GM21515 (cell line): ENCODE data around the gene PDIK1L.
"Not testable (repeated sequence)": the region's sequence is repeated elsewhere in the genome, so short reads cannot be mapped to it uniquely, and the experiment has no call there.

Experiments used
- ATAC-seq: cut with Tn5 transposase; IDR thresholded peaks from one replicate; pipeline ENCODE4 v1.9.1; 2021; ENCODE audit not compliant: unreplicated experiment

Gene PDIK1L

GRCh38 chr1:26089125-26089524 is 22.5 kb upstream of the PDIK1L start:
- no peak for ATAC-seq

GRCh38 chr1:26090893-26091292 is 20.7 kb upstream of the PDIK1L start:
- ATAC-seq = no peak

GRCh38 chr1:26092422-26092821 is 19.2 kb upstream of the PDIK1L start:
- ATAC-seq = no peak

GRCh38 chr1:26093569-26093968 is 18.1 kb upstream of the PDIK1L start:
- ATAC-seq = not testable (repeated sequence)

- no peak for ATAC-seq
Measured at GRCh38 chr1:26094076-26094669, 17.5 kb upstream of the PDIK1L start.

- ATAC-seq = no peak
Measured at GRCh38 chr1:26094677-26095383, 16.8 kb upstream of the PDIK1L start.

- no peak for ATAC-seq
Measured at GRCh38 chr1:26096471-26096870, 15.2 kb upstream of the PDIK1L start.

GRCh38 chr1:26097696-26098095 is 13.9 kb upstream of the PDIK1L start:
- no peak for ATAC-seq

- no peak for ATAC-seq
Measured at GRCh38 chr1:26098602-26099001, 13.0 kb upstream of the PDIK1L start.

- no peak for ATAC-seq
Measured at GRCh38 chr1:26099780-26100179, 11.8 kb upstream of the PDIK1L start.

- not testable (repeated sequence) for ATAC-seq
Measured at GRCh38 chr1:26100204-26100603, 11.4 kb upstream of the PDIK1L start.

- no peak for ATAC-seq
Measured at GRCh38 chr1:26102119-26102518, 9.5 kb upstream of the PDIK1L start.

- no peak for ATAC-seq
Measured at GRCh38 chr1:26102526-26102925, 9.1 kb upstream of the PDIK1L start.

- not testable (repeated sequence) for ATAC-seq
Measured at GRCh38 chr1:26105226-26105548, 6.4 kb upstream of the PDIK1L start.

GRCh38 chr1:26109229-26110164 is 2.1 kb upstream of the PDIK1L start:
- no peak for ATAC-seq

- ATAC-seq = peak; percentile 37
Measured at GRCh38 chr1:26110731-26111529, 694 bp upstream of the PDIK1L start.

GRCh38 chr1:26112407-26112775 is 767 bp downstream of the PDIK1L start:
- ATAC-seq = peak; percentile 5

- ATAC-seq = no peak
Measured at GRCh38 chr1:26114165-26114927, 2.7 kb downstream of the PDIK1L start.

- ATAC-seq = peak; percentile 54
Measured at GRCh38 chr1:26119892-26120608, 8.4 kb downstream of the PDIK1L start.
